Neural progenitor cell (in vitro differentiated cells): ENCODE data around the gene QSER1.
"Not testable (repeated sequence)": the region's sequence is repeated elsewhere in the genome, so short reads cannot be mapped to it uniquely, and the experiment has no call there.

Experiments used
- EZH2 ChIP-seq: fragments of 200-600 bp; sonication (generic); IDR thresholded peaks from 2 replicates; pipeline ENCODE4 v1.6.1; 2017; ENCODE audit warnings: antibody characterized with exemption, mild to moderate bottlenecking, moderate library complexity
- EZH2phosphoT487 ChIP-seq: fragments of 200-600 bp; sonication (generic); IDR thresholded peaks from 2 replicates; pipeline ENCODE4 v1.6.1; 2017; ENCODE audit warnings: antibody characterized with exemption
- TF ChIP-seq, protein P1 (sequence below): fragments of 200-600 bp; sonication (generic); IDR thresholded peaks from 2 replicates; pipeline ENCODE4 v1.5.1; 2017; ENCODE audit warnings: antibody characterized with exemption, mild to moderate bottlenecking

DNA sequence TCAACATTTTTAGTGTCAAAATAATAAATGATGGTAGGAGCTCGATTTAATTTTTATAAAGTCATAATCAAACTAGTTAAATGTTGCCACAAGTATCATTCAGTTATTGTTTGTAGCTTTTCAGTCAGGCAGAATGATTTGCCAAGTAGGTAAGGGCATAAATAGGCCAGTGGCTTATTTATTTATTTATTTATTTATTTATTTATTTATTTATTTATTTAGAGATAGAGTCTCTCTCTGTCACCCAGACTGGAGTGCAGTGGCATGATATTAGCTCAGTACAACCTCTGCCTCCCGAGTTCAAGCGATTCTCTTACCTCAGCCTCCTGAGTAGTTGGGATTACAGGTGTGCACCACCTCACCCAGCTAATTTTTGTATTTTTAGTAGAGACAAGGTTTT is 79.6 kb downstream of the QSER1 start:
- TF ChIP-seq, protein P1, sequence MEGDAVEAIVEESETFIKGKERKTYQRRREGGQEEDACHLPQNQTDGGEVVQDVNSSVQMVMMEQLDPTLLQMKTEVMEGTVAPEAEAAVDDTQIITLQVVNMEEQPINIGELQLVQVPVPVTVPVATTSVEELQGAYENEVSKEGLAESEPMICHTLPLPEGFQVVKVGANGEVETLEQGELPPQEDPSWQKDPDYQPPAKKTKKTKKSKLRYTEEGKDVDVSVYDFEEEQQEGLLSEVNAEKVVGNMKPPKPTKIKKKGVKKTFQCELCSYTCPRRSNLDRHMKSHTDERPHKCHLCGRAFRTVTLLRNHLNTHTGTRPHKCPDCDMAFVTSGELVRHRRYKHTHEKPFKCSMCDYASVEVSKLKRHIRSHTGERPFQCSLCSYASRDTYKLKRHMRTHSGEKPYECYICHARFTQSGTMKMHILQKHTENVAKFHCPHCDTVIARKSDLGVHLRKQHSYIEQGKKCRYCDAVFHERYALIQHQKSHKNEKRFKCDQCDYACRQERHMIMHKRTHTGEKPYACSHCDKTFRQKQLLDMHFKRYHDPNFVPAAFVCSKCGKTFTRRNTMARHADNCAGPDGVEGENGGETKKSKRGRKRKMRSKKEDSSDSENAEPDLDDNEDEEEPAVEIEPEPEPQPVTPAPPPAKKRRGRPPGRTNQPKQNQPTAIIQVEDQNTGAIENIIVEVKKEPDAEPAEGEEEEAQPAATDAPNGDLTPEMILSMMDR: not testable (repeated sequence)
- not testable (repeated sequence) for TF ChIP-seq EZH2phosphoT487, EZH2
